GM19463 (cell line): Measurements from ENCODE around the gene SEMA3F.

Source experiments
- ATAC-seq: cut with Tn5 transposase; IDR thresholded peaks from one replicate; pipeline ENCODE4 v1.9.1; 2021; ENCODE audit warnings: mild to moderate bottlenecking, moderate library complexity; ENCODE audit not compliant: unreplicated experiment

SEMA3F gene

DNA sequence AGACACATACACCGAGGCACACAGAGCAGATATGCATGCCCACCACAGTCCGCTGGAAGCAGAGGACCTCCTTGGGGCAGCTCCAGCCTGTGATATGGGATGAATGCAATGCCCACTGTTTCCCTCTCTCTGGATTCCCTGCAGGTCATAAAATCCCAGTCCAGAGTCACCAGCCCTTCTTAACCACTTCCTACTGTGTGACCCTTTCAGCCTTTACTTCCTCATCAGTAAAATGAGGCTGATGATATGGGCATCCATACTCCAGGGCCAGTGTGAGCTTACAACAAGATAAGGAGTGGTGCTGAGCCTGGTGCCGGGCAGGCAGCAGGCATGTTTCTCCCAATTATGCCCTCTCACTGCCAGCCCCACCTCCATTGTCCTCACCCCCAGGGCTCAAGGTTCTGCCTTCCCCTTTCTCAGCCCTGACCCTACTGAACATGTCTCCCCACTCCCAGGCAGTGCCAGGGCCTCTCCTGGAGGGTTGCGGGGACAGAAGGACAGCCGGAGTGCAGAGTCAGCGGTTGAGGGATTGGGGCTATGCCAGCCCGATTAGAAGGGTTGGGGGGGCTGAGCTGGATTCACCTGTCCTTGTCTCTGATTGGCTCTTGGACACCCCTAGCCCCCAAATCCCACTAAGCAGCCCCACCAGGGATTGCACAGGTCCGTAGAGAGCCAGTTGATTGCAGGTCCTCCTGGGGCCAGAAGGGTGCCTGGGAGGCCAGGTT lies 36.0 kb downstream of the SEMA3F start, which contains the start of gene GNAT1:
GNAT1 (plus strand) TSS at position 675 of the 725 bp plus-strand sequence. CDS start 116 bp downstream, outside the sequence.
- ATAC-seq: no peak

DNA sequence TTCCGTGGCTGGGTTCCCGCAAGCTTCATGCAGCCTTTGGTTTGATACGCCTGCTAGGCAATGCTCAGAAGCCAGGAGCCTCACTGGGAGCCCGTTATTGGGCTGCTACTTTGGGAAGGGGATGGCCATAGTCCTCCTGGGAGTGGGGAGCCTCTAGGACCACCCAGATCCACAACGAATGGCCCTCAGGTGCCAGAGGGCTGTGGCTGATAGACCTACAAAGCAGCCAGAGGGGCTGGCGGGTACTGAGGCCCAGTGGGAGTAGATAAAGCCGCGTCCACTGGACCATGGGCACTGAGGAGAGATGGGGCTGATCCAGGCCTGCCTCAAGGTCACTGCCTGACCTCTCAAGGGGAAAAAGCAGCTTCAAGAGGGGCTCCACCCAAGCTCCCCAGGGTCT lies 37.0 kb downstream of the SEMA3F start:
- ATAC-seq: no peak

DNA sequence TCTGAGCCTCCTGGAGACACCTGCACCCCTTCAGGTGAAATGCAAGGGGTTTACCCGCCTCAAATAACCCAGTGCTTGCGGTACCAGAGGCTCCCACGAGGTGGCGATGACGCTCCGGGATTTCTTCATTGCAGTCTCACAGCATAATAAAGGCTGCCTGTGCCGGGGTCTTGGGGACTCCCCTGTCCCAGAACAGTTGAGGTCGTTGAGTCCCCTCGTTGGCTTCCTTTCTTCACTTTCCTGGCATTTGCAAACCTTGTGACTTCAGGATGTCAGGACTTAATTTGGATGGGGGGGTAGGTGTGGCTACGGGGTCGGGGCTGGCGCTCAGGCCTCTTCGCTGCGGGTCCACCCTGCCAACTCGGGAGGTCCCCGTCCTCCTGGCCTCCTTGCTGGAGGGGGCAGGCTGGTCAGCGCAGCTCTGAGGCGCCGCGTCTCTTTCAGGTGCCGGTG lies 37.6 kb downstream of the SEMA3F start:
- ATAC-seq: no peak

DNA sequence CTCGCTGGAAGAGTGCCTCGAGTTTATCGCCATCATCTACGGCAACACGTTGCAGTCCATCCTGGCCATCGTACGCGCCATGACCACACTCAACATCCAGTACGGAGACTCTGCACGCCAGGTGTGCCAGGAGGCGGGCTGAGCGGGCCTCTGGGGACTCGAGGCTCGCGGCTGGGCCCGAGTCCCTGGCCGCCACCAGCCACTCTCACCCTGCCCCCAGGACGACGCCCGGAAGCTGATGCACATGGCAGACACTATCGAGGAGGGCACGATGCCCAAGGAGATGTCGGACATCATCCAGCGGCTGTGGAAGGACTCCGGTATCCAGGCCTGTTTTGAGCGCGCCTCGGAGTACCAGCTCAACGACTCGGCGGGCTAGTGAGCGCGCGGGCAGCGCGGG lies 38.2 kb downstream of the SEMA3F start:
- no peak for ATAC-seq

DNA sequence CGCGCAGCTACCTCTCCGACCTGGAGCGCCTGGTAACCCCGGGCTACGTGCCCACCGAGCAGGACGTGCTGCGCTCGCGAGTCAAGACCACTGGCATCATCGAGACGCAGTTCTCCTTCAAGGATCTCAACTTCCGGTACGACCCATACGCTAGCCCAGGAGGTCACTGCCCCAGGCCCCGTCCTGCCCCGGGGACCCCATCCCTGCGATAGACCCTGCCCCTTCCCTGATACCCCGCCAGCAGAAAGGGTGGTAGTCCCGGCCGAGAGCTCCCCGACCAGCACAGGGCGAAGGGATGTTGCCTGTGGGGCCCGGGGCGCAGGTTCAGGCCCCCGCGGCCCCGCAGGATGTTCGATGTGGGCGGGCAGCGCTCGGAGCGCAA lies 38.6 kb downstream of the SEMA3F start:
- no peak for ATAC-seq

DNA sequence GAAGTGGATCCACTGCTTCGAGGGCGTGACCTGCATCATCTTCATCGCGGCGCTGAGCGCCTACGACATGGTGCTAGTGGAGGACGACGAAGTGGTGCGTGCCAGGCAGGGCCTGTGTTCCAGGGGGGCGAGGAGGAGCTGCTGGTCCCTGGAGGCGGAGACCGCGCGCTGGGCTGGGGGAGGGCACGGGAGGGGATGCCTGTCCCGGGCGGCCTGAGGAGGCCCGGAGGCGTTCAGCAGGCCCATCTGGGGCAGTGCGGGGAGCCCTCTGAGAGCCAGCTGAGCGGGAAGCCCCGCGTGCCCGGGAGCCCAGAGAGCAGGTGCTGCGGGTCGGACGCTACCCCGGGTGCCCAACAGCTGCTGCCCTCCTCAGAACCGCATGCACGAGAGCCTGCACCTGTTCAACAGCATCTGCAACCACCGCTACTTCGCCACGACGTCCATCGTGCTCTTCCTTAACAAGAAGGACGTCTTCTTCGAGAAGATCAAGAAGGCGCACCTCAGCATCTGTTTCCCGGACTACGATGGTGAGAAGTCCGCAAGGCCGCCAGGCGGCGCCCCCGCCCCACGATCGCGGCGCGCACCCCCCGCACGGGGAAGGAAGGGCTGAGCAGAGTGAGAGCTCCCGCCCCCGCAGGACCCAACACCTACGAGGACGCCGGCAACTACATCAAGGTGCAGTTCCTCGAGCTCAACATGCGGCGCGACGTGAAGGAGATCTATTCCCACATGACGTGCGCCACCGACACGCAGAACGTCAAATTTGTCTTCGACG lies 39.2 kb downstream of the SEMA3F start:
- ATAC-seq: no peak

DNA sequence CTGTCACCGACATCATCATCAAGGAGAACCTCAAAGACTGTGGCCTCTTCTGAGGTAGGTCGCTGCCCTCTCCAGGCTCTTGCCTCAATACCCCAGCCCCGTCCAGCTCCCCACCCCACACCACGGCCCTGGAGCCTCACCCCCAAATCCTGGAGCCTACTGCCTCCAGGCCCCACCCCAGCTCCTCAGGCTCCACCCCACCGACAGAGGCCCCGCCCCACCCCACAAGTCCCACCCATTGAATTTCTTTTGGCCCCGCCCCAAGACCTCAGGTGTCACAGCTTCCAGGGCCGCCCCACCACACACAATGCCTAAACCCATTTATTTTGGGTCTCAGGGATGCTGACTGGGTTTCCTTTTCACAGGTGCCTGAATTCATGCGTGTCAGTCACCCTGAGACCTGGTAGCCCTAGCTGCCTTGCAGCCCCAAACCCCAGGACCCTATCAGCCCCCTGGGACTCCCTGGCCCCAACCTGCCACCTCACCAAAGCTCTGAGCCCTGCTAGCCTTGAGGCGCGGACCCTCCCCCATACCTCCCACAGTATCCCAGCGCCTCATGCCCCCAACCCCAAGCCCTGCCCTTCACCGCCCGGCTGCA lies 39.9 kb downstream of the SEMA3F start:
- ATAC-seq: no peak

DNA sequence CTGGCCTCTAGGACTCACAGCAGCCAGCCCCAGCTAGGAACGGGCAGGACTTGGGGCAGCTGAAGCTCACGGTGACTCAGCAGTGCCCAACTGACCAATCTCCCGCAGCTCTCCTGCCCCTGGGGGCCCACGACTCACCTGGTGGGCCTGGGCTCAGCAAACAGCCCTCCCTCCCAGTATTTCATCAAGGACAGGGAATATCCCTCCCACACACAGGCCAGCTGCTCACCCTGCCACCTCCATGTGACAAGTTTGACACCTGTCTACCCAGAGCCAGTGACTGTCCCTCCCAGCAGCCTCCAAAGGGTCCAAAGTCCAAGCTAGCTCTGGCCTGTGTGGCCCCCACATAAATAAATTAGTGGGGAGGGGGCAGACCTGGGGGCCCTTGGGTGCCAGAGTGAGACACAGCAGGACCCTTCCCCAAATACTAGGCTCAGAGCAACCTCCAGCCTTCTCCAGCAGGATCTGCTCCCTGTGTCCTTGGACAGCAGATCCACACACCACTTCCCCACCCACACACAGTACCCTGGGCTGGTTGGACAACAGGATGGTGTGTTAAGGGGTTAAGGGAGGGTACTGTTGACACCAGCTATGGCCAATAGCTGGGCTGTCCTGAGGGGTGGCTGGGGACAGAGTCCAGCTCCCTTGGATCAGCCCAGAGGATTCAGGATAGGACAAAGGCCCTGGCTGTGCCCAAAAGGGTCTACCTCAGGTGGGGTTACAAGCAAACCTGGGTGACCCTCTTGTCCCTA lies 40.6 kb downstream of the SEMA3F start:
- no peak for ATAC-seq

DNA sequence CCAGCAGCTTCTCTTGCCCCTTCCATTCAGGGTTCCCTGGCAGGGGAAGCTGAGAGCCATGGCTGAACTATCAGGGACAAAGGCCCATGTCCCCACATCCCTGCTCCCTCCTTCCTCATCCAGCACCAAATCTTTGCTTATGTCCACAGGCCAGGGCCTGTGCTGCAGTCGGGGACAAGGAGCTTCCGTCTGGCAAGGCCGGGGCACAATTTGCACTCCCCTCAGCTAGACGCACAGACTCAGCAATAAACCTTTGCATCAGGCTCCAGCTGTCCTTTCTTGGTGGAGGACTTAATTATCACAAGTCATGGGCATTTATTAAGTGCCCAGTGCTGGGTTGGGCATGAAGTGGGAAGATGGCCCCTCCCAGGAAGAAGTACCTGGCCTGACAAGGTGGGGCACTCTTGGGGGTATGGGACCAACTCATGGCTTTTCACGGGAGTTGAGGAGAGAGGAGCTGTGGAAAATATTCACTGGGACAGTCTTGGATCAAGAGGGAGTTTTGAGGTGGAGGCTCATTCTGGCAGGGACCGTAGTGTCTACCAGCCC lies 41.2 kb downstream of the SEMA3F start:
- no peak for ATAC-seq

DNA sequence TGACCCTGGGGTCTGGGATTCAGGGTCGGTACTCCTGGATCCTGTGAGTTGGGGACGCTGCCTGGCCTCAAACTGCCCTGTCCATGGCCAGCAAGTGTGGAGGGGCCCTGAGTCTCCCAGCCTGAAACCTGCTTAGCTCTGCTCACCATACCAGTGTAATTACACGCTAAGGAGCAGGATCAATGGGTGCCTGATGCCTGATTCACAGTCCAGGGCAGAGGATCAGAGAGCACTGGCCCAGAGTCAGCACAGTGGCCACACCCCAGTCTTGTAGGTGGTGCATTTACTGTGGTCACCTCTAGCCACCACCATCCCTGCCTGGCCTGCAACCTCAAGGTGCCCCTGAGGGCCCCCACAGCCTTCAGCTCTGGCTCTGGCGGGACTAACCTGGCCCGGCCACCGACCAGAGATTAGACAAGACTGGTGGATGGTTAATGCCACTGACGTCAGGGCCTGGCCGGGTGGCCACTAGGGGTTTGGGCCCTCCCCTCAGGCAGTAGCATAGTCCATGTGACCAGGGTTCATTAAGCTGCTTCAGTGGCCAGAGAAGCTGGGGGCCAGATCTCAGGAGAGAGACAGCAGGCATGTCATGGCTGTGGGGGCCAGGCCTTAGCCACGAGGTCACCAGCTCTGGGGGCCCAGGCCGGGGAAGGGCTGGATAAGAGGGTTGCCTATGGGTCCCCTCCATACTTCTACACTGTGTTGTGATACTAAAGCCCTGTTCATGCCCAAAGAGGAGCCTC lies 46.6 kb downstream of the SEMA3F start:
- ATAC-seq: no peak

DNA sequence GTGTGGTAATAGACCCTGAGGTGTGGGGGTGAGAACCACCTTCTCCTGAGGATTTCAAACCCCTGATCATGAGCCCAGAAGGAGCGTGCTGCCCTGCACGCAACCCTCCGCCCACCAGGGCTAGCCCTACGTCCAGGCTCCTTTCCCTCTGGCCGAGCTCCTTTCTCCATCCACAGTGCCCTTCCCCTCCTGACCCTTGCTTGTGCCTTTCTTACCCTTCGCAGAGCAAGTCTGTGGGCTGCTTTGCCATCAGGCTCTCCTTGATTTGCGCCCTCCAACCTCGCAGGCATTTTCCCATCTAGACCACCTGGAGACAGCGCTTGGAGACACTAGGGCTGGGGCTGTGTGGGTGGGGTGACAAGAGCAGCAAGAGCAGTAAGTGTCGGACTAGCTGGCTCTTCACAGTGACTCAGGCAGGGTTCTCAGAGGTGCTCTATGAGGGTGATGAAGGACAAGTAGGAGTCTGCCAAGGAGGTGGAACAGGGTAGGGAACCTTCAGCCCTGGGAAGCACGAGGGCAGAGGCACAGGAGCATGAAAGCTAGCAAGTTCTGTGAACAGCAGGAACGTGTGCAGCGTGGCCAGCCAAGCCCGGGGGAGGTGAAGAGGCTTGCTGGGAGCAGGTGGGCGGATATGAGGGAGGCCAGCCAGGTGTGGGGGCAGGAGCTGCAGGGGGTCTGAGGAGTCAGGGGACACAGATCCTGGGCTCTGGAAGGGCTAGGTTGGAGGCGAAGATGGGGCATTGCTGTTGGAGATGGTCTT lies 47.4 kb downstream of the SEMA3F start:
- ATAC-seq: no peak

DNA sequence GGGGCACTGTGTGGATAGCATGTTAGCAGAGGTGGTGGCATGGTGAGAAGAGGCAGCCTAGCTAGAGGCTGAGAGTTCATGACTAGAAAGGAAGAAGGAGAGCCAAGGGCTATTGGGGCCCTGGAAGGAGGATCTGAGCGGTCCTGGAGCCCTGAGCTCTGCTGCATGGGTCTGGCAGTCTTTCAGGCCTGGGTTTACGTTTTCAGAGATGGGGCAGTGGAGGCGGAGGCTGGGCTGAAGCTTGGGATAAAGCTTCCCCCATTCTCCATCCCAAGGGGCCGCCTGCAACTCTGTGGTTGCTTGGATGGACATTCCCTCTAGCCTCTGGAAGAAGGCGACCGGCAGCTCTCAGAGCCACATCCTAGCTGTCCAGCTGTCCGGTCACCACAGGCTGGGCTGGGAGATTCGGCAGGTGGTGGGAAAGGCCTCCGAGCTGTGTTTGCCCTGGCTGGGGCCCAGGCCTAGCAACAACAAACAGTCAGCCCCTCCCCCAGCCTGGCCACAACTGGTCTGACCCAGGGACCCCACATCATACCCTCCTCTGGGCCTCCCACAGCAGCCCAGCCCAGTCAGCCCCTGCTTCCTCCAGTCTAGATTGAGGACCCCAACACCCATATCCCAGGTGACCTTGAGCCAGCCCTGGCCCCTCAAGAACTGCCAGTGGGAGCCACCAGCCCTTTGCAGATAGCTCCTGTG lies 48.1 kb downstream of the SEMA3F start:
- ATAC-seq: no peak

DNA sequence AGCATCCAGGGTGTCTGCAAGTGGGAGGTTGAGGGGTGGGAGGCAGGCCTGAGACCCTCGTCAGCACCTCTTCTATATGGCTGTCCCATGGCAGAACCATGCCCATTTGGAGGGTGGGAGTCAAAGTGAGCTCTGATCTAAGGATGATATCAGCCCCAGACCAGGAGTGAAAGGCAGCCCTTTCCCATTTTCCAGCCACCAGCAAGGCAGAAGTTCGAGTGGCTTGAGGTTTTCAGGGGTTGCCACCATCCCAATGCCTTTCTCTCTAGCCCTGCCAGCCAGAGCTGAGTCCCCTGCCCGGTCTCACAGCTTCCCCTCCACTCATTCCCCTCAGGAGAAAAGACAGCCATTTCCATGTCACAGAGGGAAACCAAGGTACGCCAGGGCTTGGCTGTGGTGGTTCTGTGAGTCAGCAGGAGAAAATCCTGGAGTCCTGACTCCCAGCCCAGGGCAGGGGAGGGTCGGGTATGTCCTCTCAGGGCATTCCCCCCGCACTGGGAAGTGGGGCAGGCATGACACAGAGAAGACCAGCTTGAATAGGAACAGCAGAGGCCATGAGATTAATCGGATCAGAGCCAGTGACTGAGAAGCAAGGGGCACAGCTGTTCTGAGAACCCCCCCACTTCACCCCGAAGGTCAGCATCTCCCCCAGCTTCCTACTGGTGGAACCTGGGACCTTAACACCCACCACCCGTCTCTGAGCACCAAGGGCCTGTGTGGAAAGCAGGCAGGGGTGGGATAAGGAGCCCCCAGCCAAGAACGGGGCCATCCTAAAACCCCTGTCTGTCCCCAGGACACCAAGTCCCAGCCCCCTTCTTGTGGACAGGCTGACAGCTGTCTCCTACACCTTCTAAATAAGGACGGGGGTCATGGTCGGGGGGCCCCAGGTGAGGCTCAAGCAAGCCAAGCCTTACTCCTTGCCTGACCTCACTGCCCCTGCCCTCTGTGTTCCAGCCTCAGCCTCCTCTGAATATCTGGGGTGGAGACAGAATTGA lies 49.0 kb downstream of the SEMA3F start:
- ATAC-seq: no peak

DNA sequence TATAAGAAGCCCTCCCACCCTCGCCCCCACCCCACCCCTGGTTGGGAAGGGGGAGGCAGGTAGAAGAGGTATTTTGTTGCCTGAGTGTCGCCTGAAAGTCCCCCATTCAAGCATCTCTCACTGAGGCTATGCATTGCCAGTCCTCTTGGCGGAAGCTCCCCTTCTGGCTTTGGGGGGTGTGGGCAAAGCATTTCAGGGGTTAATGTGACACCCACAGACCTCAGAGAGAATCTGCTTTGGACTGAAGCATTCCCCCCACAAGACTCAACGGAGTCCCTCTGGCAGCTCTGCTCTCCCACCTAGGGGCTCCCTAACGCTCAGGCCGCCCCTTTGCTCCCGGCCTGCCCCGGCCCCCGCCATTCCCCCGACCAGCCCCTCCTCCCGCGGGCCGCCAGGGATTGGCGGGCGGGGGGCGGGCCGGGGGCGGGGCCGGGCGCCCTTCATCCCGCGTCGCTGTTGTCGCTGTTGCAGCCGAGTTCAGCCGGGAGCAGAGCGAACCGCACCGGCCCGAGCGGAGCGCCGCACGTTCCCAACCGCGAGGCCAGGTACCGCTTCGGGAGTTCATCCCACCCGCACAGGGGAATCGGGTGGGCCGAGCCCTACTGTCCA lies 49.8 kb downstream of the SEMA3F start, which contains the start of gene SLC38A3:
SLC38A3 (plus strand) TSS at position 468 of the 609 bp plus-strand sequence. CDS start 8,929 bp downstream, outside the sequence.
- no peak for ATAC-seq

DNA sequence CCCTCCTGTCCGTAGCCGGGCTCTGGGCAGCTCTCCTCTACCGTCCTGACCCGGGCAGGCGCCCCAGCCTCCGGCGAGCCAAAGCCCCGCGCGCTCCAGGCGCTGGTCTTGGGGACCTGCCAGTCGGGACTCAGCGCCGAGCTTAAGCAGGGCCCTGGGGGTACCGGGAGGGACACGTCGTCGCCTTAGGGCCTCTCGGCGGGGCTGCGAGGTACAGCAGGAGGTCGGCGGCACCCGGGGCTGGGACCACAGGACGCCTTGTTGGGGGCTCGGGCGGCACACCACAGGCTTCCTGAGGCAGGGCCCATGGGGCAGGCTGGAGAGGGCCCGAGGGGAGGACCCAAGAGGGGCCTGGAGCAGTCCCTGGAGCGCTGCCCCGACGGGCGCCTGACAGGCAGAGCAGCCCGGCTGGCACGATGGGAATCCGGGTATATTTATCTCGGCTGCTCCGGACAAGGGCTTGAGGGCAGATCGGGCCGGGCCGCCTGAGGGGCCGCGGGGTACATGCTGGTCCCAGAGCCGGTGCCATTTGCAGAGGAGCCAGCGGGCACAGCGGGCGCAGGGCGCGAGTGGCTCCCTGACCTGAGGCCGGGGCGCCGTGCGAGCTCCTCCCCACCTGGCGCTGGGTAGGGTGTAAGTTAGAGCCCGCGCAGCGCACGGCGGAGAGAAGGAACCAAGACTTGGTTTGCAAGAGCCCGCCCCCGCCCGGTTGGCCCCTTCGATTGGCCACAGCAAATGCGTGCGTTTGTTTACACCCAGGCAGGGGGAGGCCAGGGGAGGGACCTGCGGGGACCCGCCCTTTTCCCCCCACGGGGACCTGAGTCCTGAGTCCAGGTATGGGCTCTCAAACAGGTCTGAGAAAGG lies 50.5 kb downstream of the SEMA3F start:
- ATAC-seq: no peak
